ENCODE results near the gene AHDC1.

- TF ChIP-seq ELK1 (IDR thresholded peaks at IDR 0.05; ENCODE audit: low read depth, low read length), result no peak
- no peak for TF ChIP-seq JUN (IDR thresholded peaks at IDR 0.05)
- TF ChIP-seq, protein P1, sequence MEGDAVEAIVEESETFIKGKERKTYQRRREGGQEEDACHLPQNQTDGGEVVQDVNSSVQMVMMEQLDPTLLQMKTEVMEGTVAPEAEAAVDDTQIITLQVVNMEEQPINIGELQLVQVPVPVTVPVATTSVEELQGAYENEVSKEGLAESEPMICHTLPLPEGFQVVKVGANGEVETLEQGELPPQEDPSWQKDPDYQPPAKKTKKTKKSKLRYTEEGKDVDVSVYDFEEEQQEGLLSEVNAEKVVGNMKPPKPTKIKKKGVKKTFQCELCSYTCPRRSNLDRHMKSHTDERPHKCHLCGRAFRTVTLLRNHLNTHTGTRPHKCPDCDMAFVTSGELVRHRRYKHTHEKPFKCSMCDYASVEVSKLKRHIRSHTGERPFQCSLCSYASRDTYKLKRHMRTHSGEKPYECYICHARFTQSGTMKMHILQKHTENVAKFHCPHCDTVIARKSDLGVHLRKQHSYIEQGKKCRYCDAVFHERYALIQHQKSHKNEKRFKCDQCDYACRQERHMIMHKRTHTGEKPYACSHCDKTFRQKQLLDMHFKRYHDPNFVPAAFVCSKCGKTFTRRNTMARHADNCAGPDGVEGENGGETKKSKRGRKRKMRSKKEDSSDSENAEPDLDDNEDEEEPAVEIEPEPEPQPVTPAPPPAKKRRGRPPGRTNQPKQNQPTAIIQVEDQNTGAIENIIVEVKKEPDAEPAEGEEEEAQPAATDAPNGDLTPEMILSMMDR (IDR thresholded peaks at IDR 0.05), result no peak
- TF ChIP-seq POLR2A (IDR thresholded peaks at IDR 0.05; ENCODE audit: low read length), result no peak
- no peak for TF ChIP-seq SMC3 (IDR thresholded peaks at IDR 0.05)
- TF ChIP-seq ZNF302 (CRISPR knock-in tag; IDR thresholded peaks at IDR 0.05), result no peak
- no peak for TF ChIP-seq RAD21 (conservative IDR thresholded peaks at IDR 0.05 in 1 of 2, IDR thresholded peaks at IDR 0.05 in 1 of 2)
These were observed 82.6 kb downstream of the AHDC1 start for GRCh38 chr1:27521336-27521831.

Data from A549 (cell line).